ENCODE results near the gene BRD3.

- TF ChIP-seq CTCF (IDR thresholded peaks at IDR 0.05) (no peak), POLR2A (IDR thresholded peaks at IDR 0.05) (no peak)
These were observed 31.7 kb downstream of the BRD3 start for GRCh38 chr9:134036130-134036529.

Measured in testis (tissue), 2 donors.